Ammon's horn (tissue), 1 donor: ENCODE data around the gene TIGD1.

Experiments used
- DNase-seq: peaks from one replicate; pipeline ENCODE4 v3.0.0-alpha.2; 2016; ENCODE audit warnings: low spot score

The TIGD1 gene

DNA sequence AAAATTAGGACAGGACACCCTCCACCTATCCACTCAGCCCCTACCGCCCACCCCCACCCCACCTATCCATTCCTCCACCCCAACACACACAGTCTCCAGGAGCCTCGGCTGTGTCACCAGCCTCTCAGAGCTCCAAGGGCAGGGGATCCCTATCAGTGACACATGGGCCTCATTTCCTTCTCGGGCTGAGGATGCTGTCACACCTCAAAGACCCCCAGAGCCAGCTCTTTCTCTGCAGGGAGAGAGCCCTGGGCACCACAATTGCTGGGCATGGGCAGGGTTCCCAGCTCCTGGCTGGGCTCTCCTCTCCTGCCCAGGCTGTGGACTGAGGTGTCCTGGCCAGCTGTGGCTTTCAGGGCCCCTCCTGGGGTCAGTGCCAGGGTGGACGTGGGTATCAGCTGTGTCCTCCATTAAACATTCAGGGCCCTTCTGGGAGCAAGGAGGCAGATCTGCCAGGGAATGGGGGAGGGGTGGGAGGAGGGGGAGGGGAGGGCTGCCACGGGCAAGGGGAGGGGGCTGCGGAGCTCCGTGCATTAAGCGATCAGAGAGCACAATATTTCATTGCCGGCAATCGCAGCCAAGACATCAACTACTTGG is 48.5 kb downstream of the TIGD1 start:
- no peak for DNase-seq

- no peak for DNase-seq
These were observed 49.0 kb downstream of the TIGD1 start for GRCh38 chr2:232501331-232501771.

DNA sequence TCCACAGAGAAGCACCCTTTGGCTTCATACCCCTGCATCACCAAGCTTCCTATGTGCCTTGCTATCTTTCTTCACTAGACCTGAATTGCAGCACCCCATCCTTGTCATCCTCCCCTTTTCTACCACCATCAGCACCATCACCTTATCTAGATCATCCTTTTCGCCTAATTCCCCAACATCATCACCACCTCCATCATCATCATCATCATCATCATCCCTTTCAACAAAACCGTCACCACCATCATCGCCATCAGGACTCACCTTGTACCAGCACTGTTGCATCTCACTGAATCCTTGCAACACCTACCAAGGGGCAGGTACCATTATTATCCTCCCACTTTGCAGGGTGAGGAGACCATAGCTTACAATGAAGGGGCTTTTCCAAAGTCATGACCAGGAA is 51.9 kb downstream of the TIGD1 start:
- no peak for DNase-seq
